ENCODE data around the gene RNF26. TPM values are rescaled to one million over a fixed set of nuclear protein-coding genes. Genes with fewer than 3 reads are reported as not detected.

RNF26 gene
- total RNA-seq, 1 experiment from 2014 or later: 19.2 TPM

- no peak for TF ChIP-seq CTCF (IDR thresholded peaks at IDR 0.05; ENCODE audit: unreplicated experiment)
- H3K4me3 Mint-ChIP-seq (ENCODE audit: unreplicated experiment): no peak overlapping the region
- intact Hi-C loops (cut with micrococcal nuclease): no loop called here
- ChIA-PET CTCF (interaction anchor here (0.5 to 1.5 kb wide), 3 partner anchors 26 to 185 kb away, joined by 3 to 4 read pairs (median 3); no protein-coding TSS in a partner anchor), POLR2A (interaction anchor here (0.6 kb wide), 1 partner anchor 233 kb away, joined by 3 read pairs; no protein-coding TSS in a partner anchor)
- H3K36me3 Mint-ChIP-seq (ENCODE audit: insufficient read depth, unreplicated experiment): peaks cover 37% of the 10 kb centered on the region
- H3K27me3 Mint-ChIP-seq (ENCODE audit: insufficient read depth, unreplicated experiment): no peaks in the 10 kb centered on the region
- no peak overlapping the region for H3K27ac Mint-ChIP-seq (ENCODE audit: low read depth, unreplicated experiment)
- no TSS peak for BruUV-seq (replicated peaks)
- DNase-seq (ENCODE audit: unreplicated experiment): no peak
- no peaks in the 10 kb centered on the region for H3K9me3 Mint-ChIP-seq (ENCODE audit: unreplicated experiment)
- H3K4me1 Mint-ChIP-seq (ENCODE audit: insufficient read depth, unreplicated experiment): peaks cover 4% of the 10 kb centered on the region
These were observed 43.3 kb upstream of the RNF26 start for GRCh38 chr11:119290894-119291497.

- no TSS peak for BruUV-seq (replicated peaks)
- TF ChIP-seq CTCF (IDR thresholded peaks at IDR 0.05; ENCODE audit: unreplicated experiment): no peak
- no peaks in the 10 kb centered on the region for H3K27me3 Mint-ChIP-seq (ENCODE audit: insufficient read depth, unreplicated experiment)
- ChIA-PET POLR2A (no interaction called here), CTCF (interaction anchor here (1.2 kb wide), 1 partner anchor 155 kb away, joined by 3 read pairs; no protein-coding TSS in a partner anchor)
- no peak overlapping the region for H3K27ac Mint-ChIP-seq (ENCODE audit: low read depth, unreplicated experiment)
- no peaks in the 10 kb centered on the region for H3K9me3 Mint-ChIP-seq (ENCODE audit: unreplicated experiment)
- no peak for DNase-seq (ENCODE audit: unreplicated experiment)
- intact Hi-C loops (cut with micrococcal nuclease): no loop called here
- no peak overlapping the region for H3K4me3 Mint-ChIP-seq (ENCODE audit: unreplicated experiment)
- peaks cover 33% of the 10 kb centered on the region for H3K36me3 Mint-ChIP-seq (ENCODE audit: insufficient read depth, unreplicated experiment)
- no peaks in the 10 kb centered on the region for H3K4me1 Mint-ChIP-seq (ENCODE audit: insufficient read depth, unreplicated experiment)
These were observed 40.9 kb upstream of the RNF26 start for GRCh38 chr11:119293461-119293860.

- Mint-ChIP-seq H3K27me3 (ENCODE audit: insufficient read depth, unreplicated experiment) (no peaks in the 10 kb centered on the region), H3K36me3 (ENCODE audit: insufficient read depth, unreplicated experiment) (peaks cover 47% of the 10 kb centered on the region), H3K4me1 (ENCODE audit: insufficient read depth, unreplicated experiment) (no peaks in the 10 kb centered on the region), H3K27ac (ENCODE audit: low read depth, unreplicated experiment) (no peak overlapping the region), H3K9me3 (ENCODE audit: unreplicated experiment) (no peaks in the 10 kb centered on the region), H3K4me3 (ENCODE audit: unreplicated experiment) (no peak overlapping the region)
- DNase-seq (ENCODE audit: unreplicated experiment): peak; percentile 47
- no TSS peak for BruUV-seq (replicated peaks)
- TF ChIP-seq CTCF (IDR thresholded peaks at IDR 0.05; ENCODE audit: unreplicated experiment): peak; percentile 26
- POLR2A ChIA-PET: no interaction called here
- intact Hi-C loops (cut with micrococcal nuclease): loop anchor here (5.0 kb wide), 1 partner anchor 88 kb away; the partner anchor contains the start of gene CBL
- CTCF ChIA-PET: interaction anchor here (0.6 kb wide), 1 partner anchor 97 kb away, joined by 3 read pairs; no protein-coding TSS in a partner anchor
These were observed 39.1 kb upstream of the RNF26 start for GRCh38 chr11:119295178-119295577.

- Mint-ChIP-seq H3K4me1 (ENCODE audit: insufficient read depth, unreplicated experiment) (no peaks in the 10 kb centered on the region), H3K27me3 (ENCODE audit: insufficient read depth, unreplicated experiment) (no peaks in the 10 kb centered on the region), H3K4me3 (ENCODE audit: unreplicated experiment) (no peak overlapping the region), H3K9me3 (ENCODE audit: unreplicated experiment) (no peaks in the 10 kb centered on the region), H3K27ac (ENCODE audit: low read depth, unreplicated experiment) (no peak overlapping the region), H3K36me3 (ENCODE audit: insufficient read depth, unreplicated experiment) (peaks cover 53% of the 10 kb centered on the region)
- CTCF ChIA-PET: interaction anchor here (0.6 to 1.8 kb wide), 7 partner anchors 9 to 1491 kb away, joined by 3 to 5 read pairs (median 3); partner anchors contain the start of gene CBL
- intact Hi-C loops (cut with micrococcal nuclease): loop anchor here (5.0 kb wide), 1 partner anchor 91 kb away; the partner anchor contains the start of gene CBL
- BruUV-seq (replicated peaks): no TSS peak
- POLR2A ChIA-PET: no interaction called here
- no peak for DNase-seq (ENCODE audit: unreplicated experiment)
- no peak for TF ChIP-seq CTCF (IDR thresholded peaks at IDR 0.05; ENCODE audit: unreplicated experiment)
These were observed 36.4 kb upstream of the RNF26 start for GRCh38 chr11:119297938-119298337.

All from MCF 10A (cell line).